ENCODE measurements around the gene REXO5.
"Not testable (repeated sequence)": the region's sequence is repeated elsewhere in the genome, so short reads cannot be mapped to it uniquely, and the experiment has no call there.

The REXO5 gene, protein sequence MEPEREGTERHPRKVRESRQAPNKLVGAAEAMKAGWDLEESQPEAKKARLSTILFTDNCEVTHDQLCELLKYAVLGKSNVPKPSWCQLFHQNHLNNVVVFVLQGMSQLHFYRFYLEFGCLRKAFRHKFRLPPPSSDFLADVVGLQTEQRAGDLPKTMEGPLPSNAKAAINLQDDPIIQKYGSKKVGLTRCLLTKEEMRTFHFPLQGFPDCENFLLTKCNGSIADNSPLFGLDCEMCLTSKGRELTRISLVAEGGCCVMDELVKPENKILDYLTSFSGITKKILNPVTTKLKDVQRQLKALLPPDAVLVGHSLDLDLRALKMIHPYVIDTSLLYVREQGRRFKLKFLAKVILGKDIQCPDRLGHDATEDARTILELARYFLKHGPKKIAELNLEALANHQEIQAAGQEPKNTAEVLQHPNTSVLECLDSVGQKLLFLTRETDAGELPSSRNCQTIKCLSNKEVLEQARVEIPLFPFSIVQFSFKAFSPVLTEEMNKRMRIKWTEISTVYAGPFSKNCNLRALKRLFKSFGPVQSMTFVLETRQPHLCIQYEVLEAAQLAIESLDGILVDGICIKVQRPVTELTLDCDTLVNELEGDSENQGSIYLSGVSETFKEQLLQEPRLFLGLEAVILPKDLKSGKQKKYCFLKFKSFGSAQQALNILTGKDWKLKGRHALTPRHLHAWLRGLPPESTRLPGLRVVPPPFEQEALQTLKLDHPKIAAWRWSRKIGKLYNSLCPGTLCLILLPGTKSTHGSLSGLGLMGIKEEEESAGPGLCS

DNA sequence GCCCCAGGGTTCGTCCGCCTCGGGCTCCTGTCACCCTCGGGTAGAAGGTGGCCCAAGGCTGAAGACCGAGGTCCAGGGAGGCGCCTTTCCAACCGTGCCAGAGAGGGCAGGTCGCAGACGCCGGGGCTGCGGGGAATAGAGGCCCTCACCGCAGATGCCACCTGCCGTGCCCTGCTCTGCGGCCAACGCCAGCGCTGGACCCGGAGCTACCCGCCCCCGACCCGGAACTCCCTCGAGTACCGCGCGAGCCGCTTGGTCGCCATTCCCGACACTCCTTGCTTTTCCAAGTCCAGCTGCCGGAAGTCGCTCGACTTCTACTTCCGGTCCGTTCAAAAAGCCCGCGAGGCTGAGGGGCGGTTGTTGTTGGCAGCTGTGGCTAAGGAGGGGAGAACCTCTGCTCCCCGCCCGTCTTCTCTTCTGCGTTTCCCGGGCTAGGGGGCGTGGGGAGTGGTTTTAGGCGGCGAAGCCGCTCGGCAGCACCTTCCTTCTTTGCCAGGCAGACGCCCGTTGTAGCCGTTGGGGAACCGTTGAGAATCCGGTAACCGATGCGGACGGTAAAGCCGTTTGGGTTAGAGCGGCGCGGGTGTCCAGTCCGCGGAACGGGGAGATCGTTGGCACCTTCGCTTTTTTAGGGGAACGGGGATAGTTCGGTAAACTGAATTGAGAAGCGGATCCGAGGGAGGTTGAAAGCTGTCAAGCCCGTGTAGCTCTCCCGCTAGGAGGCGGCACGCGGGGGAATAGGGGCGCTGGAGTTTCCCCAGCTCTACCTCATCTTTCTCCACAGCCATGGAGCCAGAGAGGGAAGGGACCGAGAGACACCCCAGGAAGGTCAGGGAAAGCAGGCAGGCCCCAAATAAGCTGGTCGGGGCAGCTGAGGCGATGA, at the start of gene REXO5, which contains the start of gene ERI2:
TSS of gene REXO5 (plus strand) at position 360 of the 883 bp plus-strand sequence. CDS start at position 787, 427 bp downstream.
TSS of gene ERI2 (minus strand) at position 305 of the 883 bp plus-strand sequence. CDS start at position 263, 42 bp downstream.
- H3K27ac ChIP-seq (ENCODE audit: low read length) = no peak within 1 kb of the TSS
- WGBS (ENCODE audit: insufficient coverage, insufficient read length) = no CpG with 5 or more reads among the region's 74 CpGs
- peak; percentile 84 for DNase-seq (ENCODE audit: low read depth, low spot score)

GRCh38 chr16:20760346-20760745, 46.0 kb upstream of the REXO5 start:
- H3K27ac ChIP-seq (ENCODE audit: low read length) = no peak overlapping the region
- H3K9me3 ChIP-seq (ENCODE audit: control insufficient read depth, insufficient read depth, low read length) = no peaks in the 10 kb centered on the region
- H3K4me1 ChIP-seq (ENCODE audit: control insufficient read depth, insufficient read depth, low read length) = no peaks in the 10 kb centered on the region
- WGBS (ENCODE audit: insufficient coverage, insufficient read length) = no CpG with 5 or more reads among the region's 2 CpGs
- no peaks in the 10 kb centered on the region for H3K27me3 ChIP-seq (ENCODE audit: control insufficient read depth, insufficient read depth, low read length)
- no peaks in the 10 kb centered on the region for H3K36me3 ChIP-seq (ENCODE audit: control insufficient read depth, insufficient read depth, low read length)
- DNase-seq (ENCODE audit: low read depth, low spot score) = no peak
- no peak overlapping the region for H3K4me3 ChIP-seq (ENCODE audit: low read length)

More for the DNA sequence above, at the start of gene REXO5, which contains the start of gene ERI2:
- no peaks in the 10 kb centered on the region for H3K36me3 ChIP-seq (ENCODE audit: control insufficient read depth, insufficient read depth, low read length)
- H3K4me1 ChIP-seq (ENCODE audit: control insufficient read depth, insufficient read depth, low read length) = peaks cover 2% of the 10 kb centered on the region
- H3K4me3 ChIP-seq (ENCODE audit: low read length) = peak within 1 kb of the TSS; percentile 71
- no peaks in the 10 kb centered on the region for H3K27me3 ChIP-seq (ENCODE audit: control insufficient read depth, insufficient read depth, low read length)
- H3K9me3 ChIP-seq (ENCODE audit: control insufficient read depth, insufficient read depth, low read length) = no peaks in the 10 kb centered on the region

DNA sequence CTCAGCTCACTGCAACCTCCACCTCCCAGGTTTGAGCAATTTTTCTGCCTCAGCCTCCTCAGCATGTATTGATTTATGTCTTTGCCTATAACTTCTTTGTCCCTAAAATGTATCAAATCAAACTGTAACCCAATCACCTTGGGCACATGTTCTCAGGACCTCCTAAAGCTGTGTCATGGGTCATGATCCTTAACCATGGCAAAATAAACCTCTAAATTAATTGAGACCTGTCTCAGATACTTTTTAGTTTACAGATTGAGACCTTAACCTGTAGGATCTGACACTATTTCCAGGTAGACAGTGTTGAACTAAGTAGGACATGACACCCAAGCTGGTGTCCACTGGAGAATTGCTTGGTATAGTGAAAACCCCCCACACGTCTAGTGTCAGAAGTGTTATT, 45.2 kb upstream of the REXO5 start:
- H3K4me3 ChIP-seq (ENCODE audit: low read length) = no peak overlapping the region
- no CpG with 5 or more reads among the region's 1 CpG for WGBS (ENCODE audit: insufficient coverage, insufficient read length)
- no peaks in the 10 kb centered on the region for H3K36me3 ChIP-seq (ENCODE audit: control insufficient read depth, insufficient read depth, low read length)
- H3K27me3 ChIP-seq (ENCODE audit: control insufficient read depth, insufficient read depth, low read length) = no peaks in the 10 kb centered on the region
- DNase-seq (ENCODE audit: low read depth, low spot score) = no peak
- no peak overlapping the region for H3K27ac ChIP-seq (ENCODE audit: low read length)
- H3K4me1 ChIP-seq (ENCODE audit: control insufficient read depth, insufficient read depth, low read length) = no peaks in the 10 kb centered on the region
- no peaks in the 10 kb centered on the region for H3K9me3 ChIP-seq (ENCODE audit: control insufficient read depth, insufficient read depth, low read length)

DNA sequence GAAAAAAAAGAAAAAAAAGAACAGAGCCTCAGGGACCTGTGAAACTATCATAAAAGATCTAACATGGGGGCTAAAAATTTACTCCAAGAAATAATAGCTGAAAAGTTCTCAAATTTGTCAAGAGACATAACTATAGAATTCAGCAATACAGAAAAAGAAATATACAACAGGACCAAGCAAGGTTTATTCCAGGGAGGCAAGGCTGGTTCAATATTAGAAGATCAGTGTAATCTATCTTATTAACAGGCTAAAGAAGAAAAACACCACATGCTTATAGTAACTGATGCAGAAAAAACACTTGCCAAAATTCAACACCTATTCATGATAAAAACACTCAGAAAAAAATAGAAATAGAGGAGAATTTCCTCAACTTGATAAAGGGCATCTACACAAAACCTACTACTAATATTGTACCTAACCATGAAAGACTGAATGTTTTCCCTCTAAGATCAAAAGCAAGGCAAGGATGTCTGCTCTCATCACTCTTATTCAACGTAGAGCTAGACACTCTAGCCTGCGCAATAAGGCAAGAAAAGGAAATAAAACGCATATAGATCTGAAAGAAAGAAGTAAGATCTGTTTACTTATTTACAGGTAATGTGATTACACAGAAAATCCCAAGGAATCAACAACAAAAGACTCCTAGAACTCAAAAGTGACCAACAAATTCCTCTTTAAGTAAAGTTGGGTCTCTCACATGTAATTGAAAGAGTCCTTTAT, 43.8 kb upstream of the REXO5 start:
- no peak overlapping the region for H3K27ac ChIP-seq (ENCODE audit: low read length)
- no peaks in the 10 kb centered on the region for H3K4me1 ChIP-seq (ENCODE audit: control insufficient read depth, insufficient read depth, low read length)
- no peak for DNase-seq (ENCODE audit: low read depth, low spot score)
- H3K27me3 ChIP-seq (ENCODE audit: control insufficient read depth, insufficient read depth, low read length) = no peaks in the 10 kb centered on the region
- no peaks in the 10 kb centered on the region for H3K36me3 ChIP-seq (ENCODE audit: control insufficient read depth, insufficient read depth, low read length)
- H3K4me3 ChIP-seq (ENCODE audit: low read length) = no peak overlapping the region
- no CpG with 5 or more reads among the region's 3 CpGs for WGBS (ENCODE audit: insufficient coverage, insufficient read length)
- H3K9me3 ChIP-seq (ENCODE audit: control insufficient read depth, insufficient read depth, low read length) = no peaks in the 10 kb centered on the region

DNA sequence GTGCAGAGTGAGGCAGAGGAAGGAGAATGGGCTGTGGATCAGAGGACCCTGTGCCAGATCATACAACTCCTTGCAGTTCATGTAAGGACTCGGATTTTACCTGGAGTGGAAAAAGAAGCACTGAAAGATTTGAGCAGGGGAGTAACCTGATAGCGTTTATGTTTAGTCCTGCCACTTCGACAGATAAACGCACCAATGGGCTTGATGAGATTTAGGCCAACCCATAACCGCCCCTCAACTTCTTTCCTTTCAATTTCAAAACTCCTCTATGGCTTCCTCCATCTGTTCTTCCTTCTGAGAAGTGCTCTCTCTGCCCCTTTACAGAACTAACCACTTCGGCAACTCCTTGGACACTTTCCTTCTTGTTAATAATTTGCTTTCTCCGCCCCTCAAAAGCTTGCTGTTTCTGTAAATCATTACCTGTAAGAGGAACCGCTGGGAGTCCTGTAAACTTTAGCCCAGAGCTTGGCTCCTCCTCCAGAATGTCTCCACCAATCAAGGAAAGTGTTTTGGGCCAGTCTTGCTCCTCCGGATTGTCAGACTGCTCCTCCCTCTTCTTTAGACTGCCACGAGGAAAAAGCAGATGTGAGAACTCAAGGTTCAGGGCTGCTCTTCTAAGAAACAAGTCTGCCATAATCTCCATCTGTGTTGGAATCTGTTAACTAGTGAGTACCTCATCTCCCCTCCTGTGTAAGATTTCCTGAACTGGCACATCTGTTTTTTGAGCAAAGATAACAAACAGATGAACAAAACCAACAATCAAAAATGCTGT, 42.7 kb upstream of the REXO5 start, which contains the start of gene ACSM3:
TSS of gene ACSM3 (plus strand) at position 554 of the 772 bp plus-strand sequence. CDS start 6,021 bp downstream, outside the sequence.
- no peak within 1 kb of the TSS for H3K27ac ChIP-seq (ENCODE audit: low read length)
- H3K27me3 ChIP-seq (ENCODE audit: control insufficient read depth, insufficient read depth, low read length) = no peaks in the 10 kb centered on the region
- H3K4me3 ChIP-seq (ENCODE audit: low read length) = peak within 1 kb of the TSS; percentile 34; the same call in 1 of the 2 replicates
- H3K36me3 ChIP-seq (ENCODE audit: control insufficient read depth, insufficient read depth, low read length) = no peaks in the 10 kb centered on the region
- peak; percentile 45 for DNase-seq (ENCODE audit: low read depth, low spot score)
- WGBS (ENCODE audit: insufficient coverage, insufficient read length) = no CpG with 5 or more reads among the region's 10 CpGs
- H3K9me3 ChIP-seq (ENCODE audit: control insufficient read depth, insufficient read depth, low read length) = no peaks in the 10 kb centered on the region
- no peaks in the 10 kb centered on the region for H3K4me1 ChIP-seq (ENCODE audit: control insufficient read depth, insufficient read depth, low read length)

GRCh38 chr16:20764448-20764847, 41.9 kb upstream of the REXO5 start:
- not testable (repeated sequence) for H3K4me3 ChIP-seq (ENCODE audit: low read length); H3K27me3 ChIP-seq (ENCODE audit: control insufficient read depth, insufficient read depth, low read length); H3K27ac ChIP-seq (ENCODE audit: low read length); H3K4me1 ChIP-seq (ENCODE audit: control insufficient read depth, insufficient read depth, low read length); H3K9me3 ChIP-seq (ENCODE audit: control insufficient read depth, insufficient read depth, low read length); H3K36me3 ChIP-seq (ENCODE audit: control insufficient read depth, insufficient read depth, low read length); DNase-seq (ENCODE audit: low read depth, low spot score)
- WGBS (ENCODE audit: insufficient coverage, insufficient read length) = no CpG with 5 or more reads among the region's 1 CpG

GRCh38 chr16:20765732-20766131, 40.6 kb upstream of the REXO5 start:
- WGBS (ENCODE audit: insufficient coverage, insufficient read length) = no CpG with 5 or more reads among the region's 2 CpGs
- Histone ChIP-seq H3K27ac (ENCODE audit: low read length) (no peak overlapping the region), H3K4me1 (ENCODE audit: control insufficient read depth, insufficient read depth, low read length) (no peaks in the 10 kb centered on the region), H3K27me3 (ENCODE audit: control insufficient read depth, insufficient read depth, low read length) (no peaks in the 10 kb centered on the region), H3K36me3 (ENCODE audit: control insufficient read depth, insufficient read depth, low read length) (no peaks in the 10 kb centered on the region), H3K4me3 (ENCODE audit: low read length) (no peak overlapping the region), H3K9me3 (ENCODE audit: control insufficient read depth, insufficient read depth, low read length) (no peaks in the 10 kb centered on the region)
- no peak for DNase-seq (ENCODE audit: low read depth, low spot score)

DNA sequence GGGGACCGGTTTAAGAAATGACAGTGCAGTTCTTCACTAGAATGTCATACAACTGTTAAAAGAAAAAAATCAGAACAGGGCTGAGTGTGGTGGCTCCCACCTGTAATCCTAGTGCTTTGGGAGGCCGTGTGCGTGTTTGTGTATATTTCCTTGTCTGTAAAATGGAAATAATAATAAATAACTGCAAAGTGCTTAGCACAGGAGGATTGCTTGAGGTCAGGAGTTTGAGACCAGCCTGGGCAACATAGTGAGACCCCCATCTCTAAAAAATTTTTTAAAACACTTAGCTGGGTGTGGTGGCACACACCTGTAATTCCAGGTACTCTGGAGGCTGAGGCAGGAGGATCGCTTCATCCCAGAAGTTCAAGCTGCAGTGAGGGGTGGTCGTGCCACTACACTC, 40.0 kb upstream of the REXO5 start:
- Histone ChIP-seq H3K9me3 (ENCODE audit: control insufficient read depth, insufficient read depth, low read length) (no peaks in the 10 kb centered on the region), H3K36me3 (ENCODE audit: control insufficient read depth, insufficient read depth, low read length) (no peaks in the 10 kb centered on the region), H3K27me3 (ENCODE audit: control insufficient read depth, insufficient read depth, low read length) (no peaks in the 10 kb centered on the region), H3K4me3 (ENCODE audit: low read length) (no peak overlapping the region), H3K4me1 (ENCODE audit: control insufficient read depth, insufficient read depth, low read length) (no peaks in the 10 kb centered on the region), H3K27ac (ENCODE audit: low read length) (no peak overlapping the region)
- no peak for DNase-seq (ENCODE audit: low read depth, low spot score)
- WGBS (ENCODE audit: insufficient coverage, insufficient read length) = no CpG with 5 or more reads among the region's 5 CpGs

- no peaks in the 10 kb centered on the region for H3K36me3 ChIP-seq (ENCODE audit: control insufficient read depth, insufficient read depth, low read length)
- DNase-seq (ENCODE audit: low read depth, low spot score) = no peak
- no peaks in the 10 kb centered on the region for H3K9me3 ChIP-seq (ENCODE audit: control insufficient read depth, insufficient read depth, low read length)
- H3K4me3 ChIP-seq (ENCODE audit: low read length) = no peak overlapping the region
- no peaks in the 10 kb centered on the region for H3K27me3 ChIP-seq (ENCODE audit: control insufficient read depth, insufficient read depth, low read length)
- H3K4me1 ChIP-seq (ENCODE audit: control insufficient read depth, insufficient read depth, low read length) = no peaks in the 10 kb centered on the region
- no peak overlapping the region for H3K27ac ChIP-seq (ENCODE audit: low read length)
Measured at GRCh38 chr16:20767577-20767976, 38.8 kb upstream of the REXO5 start.

All from iPS DF 6.9 (cell line).